ENCODE results near the gene TRIM28.

DNA sequence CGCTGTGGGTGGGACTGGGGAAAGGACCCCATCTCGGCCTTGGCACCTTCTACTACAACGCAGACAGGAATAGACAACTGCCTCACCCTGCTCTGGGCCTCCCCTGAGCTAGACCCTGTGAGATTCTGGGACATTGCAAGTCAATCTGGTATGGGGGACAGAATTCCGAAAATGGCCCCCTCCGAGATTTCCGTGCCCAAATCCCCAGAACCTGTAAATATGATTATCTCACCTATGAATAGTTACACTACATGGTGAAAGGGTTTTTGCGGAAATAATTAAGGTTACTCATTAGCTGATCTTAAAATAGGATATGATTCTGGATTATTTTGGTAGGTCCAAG is 23.6 kb upstream of the TRIM28 start:
- no peak for TF ChIP-seq POLR2AphosphoS5 (IDR thresholded peaks at IDR 0.05)
- TF ChIP-seq, protein P1, sequence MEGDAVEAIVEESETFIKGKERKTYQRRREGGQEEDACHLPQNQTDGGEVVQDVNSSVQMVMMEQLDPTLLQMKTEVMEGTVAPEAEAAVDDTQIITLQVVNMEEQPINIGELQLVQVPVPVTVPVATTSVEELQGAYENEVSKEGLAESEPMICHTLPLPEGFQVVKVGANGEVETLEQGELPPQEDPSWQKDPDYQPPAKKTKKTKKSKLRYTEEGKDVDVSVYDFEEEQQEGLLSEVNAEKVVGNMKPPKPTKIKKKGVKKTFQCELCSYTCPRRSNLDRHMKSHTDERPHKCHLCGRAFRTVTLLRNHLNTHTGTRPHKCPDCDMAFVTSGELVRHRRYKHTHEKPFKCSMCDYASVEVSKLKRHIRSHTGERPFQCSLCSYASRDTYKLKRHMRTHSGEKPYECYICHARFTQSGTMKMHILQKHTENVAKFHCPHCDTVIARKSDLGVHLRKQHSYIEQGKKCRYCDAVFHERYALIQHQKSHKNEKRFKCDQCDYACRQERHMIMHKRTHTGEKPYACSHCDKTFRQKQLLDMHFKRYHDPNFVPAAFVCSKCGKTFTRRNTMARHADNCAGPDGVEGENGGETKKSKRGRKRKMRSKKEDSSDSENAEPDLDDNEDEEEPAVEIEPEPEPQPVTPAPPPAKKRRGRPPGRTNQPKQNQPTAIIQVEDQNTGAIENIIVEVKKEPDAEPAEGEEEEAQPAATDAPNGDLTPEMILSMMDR (IDR thresholded peaks at IDR 0.05; ENCODE audit: poor library complexity, severe bottlenecking), result no peak
- TF ChIP-seq MXI1 (conservative IDR thresholded peaks at IDR 0.05; ENCODE audit: poor library complexity, severe bottlenecking), result no peak
- no peak for TF ChIP-seq EP300 (conservative IDR thresholded peaks at IDR 0.05; ENCODE audit: poor library complexity, severe bottlenecking)
- TF ChIP-seq EZH2 (IDR thresholded peaks at IDR 0.05; ENCODE audit: borderline replicate concordance, insufficient read depth, low read length, poor library complexity, severe bottlenecking), result no peak
- no peak for TF ChIP-seq RAD21 (conservative IDR thresholded peaks at IDR 0.05)
